GM23248 (cell line): ENCODE data around the gene IRF5.

Experiments
- EZH2 ChIP-seq: fragments of 200-600 bp; sonication (generic); IDR thresholded peaks from 2 replicates; pipeline ENCODE4 v1.6.1; 2018; ENCODE audit warnings: antibody characterized with exemption, mild to moderate bottlenecking; ENCODE audit not compliant: insufficient read depth, poor library complexity, severe bottlenecking
- EZH2phosphoT487 ChIP-seq: fragments of 200-600 bp; sonication (generic); IDR thresholded peaks from 2 replicates; pipeline ENCODE4 v1.6.1; 2018; ENCODE audit warnings: antibody characterized with exemption, moderate library complexity, mild to moderate bottlenecking, low read depth; ENCODE audit not compliant: insufficient read depth

- TF ChIP-seq EZH2phosphoT487: no peak
- TF ChIP-seq EZH2: no peak
Observed at GRCh38 chr7:128941946-128942526, 4.3 kb downstream of the IRF5 start.
